Astrocyte (in vitro differentiated cells and primary cell): ENCODE measurements around the gene POU2F2. TPM values are rescaled to one million over a fixed set of nuclear protein-coding genes. Genes with fewer than 3 reads are reported as not detected.

ENCODE experiments used
- DNase-seq: peaks from one replicate; pipeline ENCODE4 v3.0.0-alpha.2; 2010; ENCODE audit warnings: low read depth
- FAIRE-seq: peaks from 2 replicates; lab custom pipeline; 2011; peaks lifted over from hg19 to GRCh38; lab: Jason Lieb, UNC
- H2AFZ ChIP-seq: 2 replicates; pipeline ENCODE4 v1.6.0; 2012; ENCODE audit warnings: low read depth, low read length, inconsistent platforms
- H3K27ac ChIP-seq: 2 replicates; pipeline ENCODE4 v1.5.1; 2011; ENCODE audit warnings: low read depth, low read length, inconsistent platforms
- H3K27me3 ChIP-seq: 2 replicates; pipeline ENCODE4 v1.6.0; 2011; ENCODE audit warnings: low read length, inconsistent platforms; ENCODE audit not compliant: insufficient read depth
- H3K36me3 ChIP-seq: 2 replicates; pipeline ENCODE4 v1.5.1; 2011; ENCODE audit warnings: low read length, inconsistent platforms; ENCODE audit not compliant: insufficient read depth
- H3K4me1 ChIP-seq: 2 replicates; pipeline ENCODE4 v1.5.1; 2011; ENCODE audit warnings: low read length, inconsistent platforms; ENCODE audit not compliant: insufficient read depth
- H3K4me2 ChIP-seq: 2 replicates; pipeline ENCODE4 v1.6.0; 2012; ENCODE audit warnings: low read length, inconsistent platforms
- H3K4me3 ChIP-seq: 2 replicates; pipeline ENCODE4 v1.5.1; 2011; ENCODE audit warnings: low read depth, mild to moderate bottlenecking, low read length, inconsistent platforms; ENCODE audit not compliant: insufficient read depth
- H3K79me2 ChIP-seq: 2 replicates; pipeline ENCODE4 v1.6.0; 2012; ENCODE audit warnings: mild to moderate bottlenecking, low read length, inconsistent platforms; ENCODE audit not compliant: insufficient read depth
- H3K9ac ChIP-seq: 2 replicates; pipeline ENCODE4 v1.6.0; 2012; ENCODE audit warnings: mild to moderate bottlenecking, low read length, inconsistent platforms
- H3K9me3 ChIP-seq: 2 replicates; pipeline ENCODE4 v1.5.1; 2012; ENCODE audit warnings: low read depth, mild to moderate bottlenecking, low read length, inconsistent platforms; ENCODE audit not compliant: insufficient read depth
- H4K20me1 ChIP-seq: 2 replicates; pipeline ENCODE4 v1.6.0; 2012; ENCODE audit warnings: low read length, inconsistent platforms; ENCODE audit not compliant: insufficient read depth
- H3K27ac Mint-ChIP-seq: one replicate; pipeline ENCODE4 v1.8.0; 2021; ENCODE audit warnings: mild to moderate bottlenecking, mixed read lengths; ENCODE audit not compliant: unreplicated experiment
- H3K27me3 Mint-ChIP-seq: one replicate; pipeline ENCODE4 v1.8.0; 2021; ENCODE audit warnings: low read depth, mixed read lengths; ENCODE audit not compliant: unreplicated experiment
- H3K36me3 Mint-ChIP-seq: one replicate; pipeline ENCODE4 v1.8.0; 2021; ENCODE audit warnings: low read depth, mixed read lengths; ENCODE audit not compliant: unreplicated experiment
- H3K4me1 Mint-ChIP-seq: one replicate; pipeline ENCODE4 v1.8.0; 2021; ENCODE audit warnings: low read depth, mixed read lengths; ENCODE audit not compliant: unreplicated experiment
- H3K4me3 Mint-ChIP-seq: one replicate; pipeline ENCODE4 v1.8.0; 2021; ENCODE audit warnings: mild to moderate bottlenecking, moderate library complexity, mixed read lengths; ENCODE audit not compliant: unreplicated experiment
- H3K9me3 Mint-ChIP-seq: one replicate; pipeline ENCODE4 v1.8.0; 2021; ENCODE audit warnings: mild to moderate bottlenecking, mixed read lengths; ENCODE audit not compliant: unreplicated experiment
- CTCF ChIP-seq: IDR thresholded peaks from 2 replicates; pipeline ENCODE4 v1.5.1; 2011; ENCODE audit warnings: low read depth, mild to moderate bottlenecking, inconsistent platforms, low read length, moderate library complexity; ENCODE audit not compliant: insufficient read depth
- EZH2 ChIP-seq: IDR thresholded peaks from 2 replicates; pipeline ENCODE4 v1.6.1; 2012; ENCODE audit warnings: mild to moderate bottlenecking, low read length, inconsistent platforms; ENCODE audit not compliant: insufficient read depth
- total RNA-seq: library from RNA; stranded (reverse); gene quantifications from 2 replicates; pipeline ENCODE4 v1.2.1, GENCODE V29; 2021

The POU2F2 gene
- total RNA-seq, 1 donor from 2014 or later: 8.3 TPM

- H4K20me1 ChIP-seq: no peaks in the 10 kb centered on the region
- H3K27ac Mint-ChIP-seq: no peak overlapping the region
- TF ChIP-seq CTCF: no peak
- no peak for TF ChIP-seq EZH2
- H3K4me2 ChIP-seq: no peak overlapping the region
- DNase-seq (no peak), FAIRE-seq (no peak)
- peaks cover 38% of the 10 kb centered on the region for H3K4me1 Mint-ChIP-seq
- H3K27me3 Mint-ChIP-seq: peaks cover 8% of the 10 kb centered on the region
- H3K4me1 ChIP-seq: peaks cover 25% of the 10 kb centered on the region
- no peaks in the 10 kb centered on the region for H3K9me3 Mint-ChIP-seq
- H3K9me3 ChIP-seq: no peaks in the 10 kb centered on the region
- no peak overlapping the region for H3K4me3 ChIP-seq
- H3K36me3 Mint-ChIP-seq: peaks cover 6% of the 10 kb centered on the region
- H3K4me3 Mint-ChIP-seq: no peak overlapping the region
- no peaks in the 10 kb centered on the region for H3K79me2 ChIP-seq
- no peaks in the 10 kb centered on the region for H3K36me3 ChIP-seq
- no peak overlapping the region for H3K9ac ChIP-seq
- H2AFZ ChIP-seq: no peak overlapping the region
- no peaks in the 10 kb centered on the region for H3K27me3 ChIP-seq
- no peak overlapping the region for H3K27ac ChIP-seq
Measured at GRCh38 chr19:42089772-42090171, 42.5 kb downstream of the POU2F2 start.

DNA sequence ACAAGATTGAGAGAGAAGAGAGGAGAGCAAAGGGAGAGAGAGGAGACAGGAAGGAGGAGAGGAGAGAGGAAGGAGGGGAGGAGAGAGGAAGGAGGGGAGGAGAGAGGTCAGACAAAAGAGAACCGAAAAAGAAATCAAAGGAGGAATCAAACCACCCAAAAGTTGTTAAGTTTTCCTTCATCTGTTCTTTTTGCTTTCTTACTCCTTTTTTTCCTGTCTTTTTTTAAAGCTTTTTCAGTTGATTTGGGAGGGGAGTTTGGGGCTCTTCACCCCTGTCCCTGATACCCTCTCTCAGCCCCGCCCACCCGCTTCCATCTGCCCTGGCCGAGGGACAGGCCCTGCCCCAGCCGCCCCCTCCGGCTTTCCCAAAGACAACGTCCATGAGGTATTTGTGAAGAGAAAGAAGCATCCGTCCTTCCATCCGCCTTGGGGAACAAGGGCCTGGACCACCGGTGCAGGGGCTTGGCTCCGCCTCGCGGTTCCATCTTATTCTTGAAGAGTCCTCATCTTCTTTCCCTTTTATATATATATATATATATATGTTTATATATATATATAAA, 43.0 kb downstream of the POU2F2 start:
- H3K4me3 Mint-ChIP-seq: no peak overlapping the region
- Histone ChIP-seq H3K27me3 (no peaks in the 10 kb centered on the region), H3K4me2 (peak overlapping the region; percentile 85), H3K4me1 (peaks cover 25% of the 10 kb centered on the region), H3K27ac (peak overlapping the region; percentile 84), H4K20me1 (no peaks in the 10 kb centered on the region), H3K9ac (peak overlapping the region; percentile 70), H3K36me3 (no peaks in the 10 kb centered on the region), H2AFZ (peak overlapping the region; percentile 83), H3K4me3 (no peak overlapping the region), H3K9me3 (no peaks in the 10 kb centered on the region), H3K79me2 (no peaks in the 10 kb centered on the region)
- FAIRE-seq: no peak
- peaks cover 4% of the 10 kb centered on the region for H3K27me3 Mint-ChIP-seq
- peak overlapping the region; percentile 98 for H3K27ac Mint-ChIP-seq
- no peaks in the 10 kb centered on the region for H3K9me3 Mint-ChIP-seq
- H3K4me1 Mint-ChIP-seq: peaks cover 35% of the 10 kb centered on the region
- peaks cover 5% of the 10 kb centered on the region for H3K36me3 Mint-ChIP-seq
- TF ChIP-seq CTCF (no peak), EZH2 (no peak)
- no peak for DNase-seq

GRCh38 chr19:42088471-42089190, 43.6 kb downstream of the POU2F2 start:
- no peak overlapping the region for H3K4me3 Mint-ChIP-seq
- peak overlapping the region; percentile 98 for H3K27ac Mint-ChIP-seq
- H3K4me1 Mint-ChIP-seq: peaks cover 30% of the 10 kb centered on the region
- no peak for FAIRE-seq
- no peaks in the 10 kb centered on the region for H3K9me3 ChIP-seq
- H3K79me2 ChIP-seq: no peaks in the 10 kb centered on the region
- peak; percentile 78 for DNase-seq
- peaks cover 21% of the 10 kb centered on the region for H3K4me1 ChIP-seq
- peaks cover 4% of the 10 kb centered on the region for H4K20me1 ChIP-seq
- H3K36me3 ChIP-seq: no peaks in the 10 kb centered on the region
- no peaks in the 10 kb centered on the region for H3K27me3 Mint-ChIP-seq
- H3K27ac ChIP-seq: peak overlapping the region; percentile 84
- peaks cover 5% of the 10 kb centered on the region for H3K36me3 Mint-ChIP-seq
- peak overlapping the region; percentile 45 for H3K4me3 ChIP-seq
- TF ChIP-seq CTCF (no peak), EZH2 (no peak)
- H3K4me2 ChIP-seq: peak overlapping the region; percentile 85
- H3K9ac ChIP-seq: peak overlapping the region; percentile 70
- H3K9me3 Mint-ChIP-seq: no peaks in the 10 kb centered on the region
- peak overlapping the region; percentile 83 for H2AFZ ChIP-seq
- no peaks in the 10 kb centered on the region for H3K27me3 ChIP-seq
